ENCODE results near the gene OR52E4. TPM values are rescaled to one million over a fixed set of nuclear protein-coding genes. Genes with fewer than 3 reads are reported as not detected.

Gene OR52E4
- total RNA-seq, 1 experiment from 2014 or later: not detected

DNA sequence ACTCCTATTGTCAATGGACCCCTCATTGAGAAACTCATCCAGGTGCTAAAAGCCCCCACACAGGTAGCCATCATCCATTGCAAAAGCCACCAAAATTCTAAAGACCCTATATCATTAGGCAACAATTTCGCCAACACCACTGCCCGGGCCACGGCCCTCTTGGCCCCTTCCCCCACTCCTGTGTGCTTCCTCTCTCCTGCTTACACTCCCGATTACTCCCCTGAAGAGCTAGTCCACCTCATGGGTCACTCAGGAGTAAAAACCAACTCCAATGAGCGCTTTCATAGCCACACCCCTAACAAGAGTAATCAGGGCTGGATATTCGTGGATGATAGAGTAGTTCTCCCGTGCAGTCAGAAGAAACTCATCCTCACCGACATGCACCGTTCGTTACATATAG, 52.7 kb downstream of the OR52E4 start:
- no peaks in the 10 kb centered on the region for H4K20me1 ChIP-seq (ENCODE audit: low read length)
- H3K9ac ChIP-seq (ENCODE audit: low read length): no peak overlapping the region
- no peaks in the 10 kb centered on the region for H3K4me1 ChIP-seq (ENCODE audit: insufficient read depth, low read length)
- TF ChIP-seq EZH2phosphoT487 (IDR thresholded peaks at IDR 0.05; ENCODE audit: borderline replicate concordance, low read length): no peak
- TF ChIP-seq, protein P1, sequence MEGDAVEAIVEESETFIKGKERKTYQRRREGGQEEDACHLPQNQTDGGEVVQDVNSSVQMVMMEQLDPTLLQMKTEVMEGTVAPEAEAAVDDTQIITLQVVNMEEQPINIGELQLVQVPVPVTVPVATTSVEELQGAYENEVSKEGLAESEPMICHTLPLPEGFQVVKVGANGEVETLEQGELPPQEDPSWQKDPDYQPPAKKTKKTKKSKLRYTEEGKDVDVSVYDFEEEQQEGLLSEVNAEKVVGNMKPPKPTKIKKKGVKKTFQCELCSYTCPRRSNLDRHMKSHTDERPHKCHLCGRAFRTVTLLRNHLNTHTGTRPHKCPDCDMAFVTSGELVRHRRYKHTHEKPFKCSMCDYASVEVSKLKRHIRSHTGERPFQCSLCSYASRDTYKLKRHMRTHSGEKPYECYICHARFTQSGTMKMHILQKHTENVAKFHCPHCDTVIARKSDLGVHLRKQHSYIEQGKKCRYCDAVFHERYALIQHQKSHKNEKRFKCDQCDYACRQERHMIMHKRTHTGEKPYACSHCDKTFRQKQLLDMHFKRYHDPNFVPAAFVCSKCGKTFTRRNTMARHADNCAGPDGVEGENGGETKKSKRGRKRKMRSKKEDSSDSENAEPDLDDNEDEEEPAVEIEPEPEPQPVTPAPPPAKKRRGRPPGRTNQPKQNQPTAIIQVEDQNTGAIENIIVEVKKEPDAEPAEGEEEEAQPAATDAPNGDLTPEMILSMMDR (conservative IDR thresholded peaks at IDR 0.05; ENCODE audit: low read depth, low read length): no peak
- TF ChIP-seq EZH2 (IDR thresholded peaks at IDR 0.05; ENCODE audit: low read length, unreplicated experiment): no peak
- H3K4me2 ChIP-seq (ENCODE audit: low read length): no peak overlapping the region
- intact Hi-C loops (cut with micrococcal nuclease): no loop called here
- CTCF ChIA-PET: no interaction called here
- H3K9me2 ChIP-seq (replicated peaks; ENCODE audit: low read length): no peaks in the 10 kb centered on the region
- H3K4me3 ChIP-seq (ENCODE audit: low read length): no peak overlapping the region
- ATAC-seq: no peak
- H3K27ac ChIP-seq (ENCODE audit: low read length): no peak overlapping the region
- no peaks in the 10 kb centered on the region for H3F3A ChIP-seq (ENCODE audit: low read length, unreplicated experiment)
- no peak for DNase-seq
- no peaks in the 10 kb centered on the region for H3K27me3 ChIP-seq (ENCODE audit: low read length)
- no TSS peak for BruUV-seq (replicated peaks)
- no peaks in the 10 kb centered on the region for H3K79me2 ChIP-seq (ENCODE audit: low read length)
- H3K9me3 ChIP-seq (ENCODE audit: low read length): no peaks in the 10 kb centered on the region
- no peak overlapping the region for H2AFZ ChIP-seq (ENCODE audit: low read length)
- POLR2A ChIA-PET (ENCODE audit: unreplicated experiment): no interaction called here
- no peaks in the 10 kb centered on the region for H3K36me3 ChIP-seq (ENCODE audit: low read depth, low read length)

Other genes starting within 250 kb of the OR52E4 start
- 16.1 and 18.6 TPM in 2 replicates for gene TRIM5, start 195.6 kb upstream of the OR52E4 start, total RNA-seq (2014; rRNA removed)
- not detected in 2 replicates for gene TRIM22, start 190.8 kb upstream of the OR52E4 start, total RNA-seq (2014; rRNA removed)
- not detected in 2 replicates for gene OR56B1, start 144.2 kb upstream of the OR52E4 start, total RNA-seq (2014; rRNA removed)
- not detected in 2 replicates for gene OR52N4, start 126.4 kb upstream of the OR52E4 start, total RNA-seq (2014; rRNA removed)
- not detected in 2 replicates for gene OR52N5, start 97.3 kb upstream of the OR52E4 start, total RNA-seq (2014; rRNA removed)
- not detected in 2 replicates for gene OR52N1, start 89.4 kb upstream of the OR52E4 start, total RNA-seq (2014; rRNA removed)
- not detected in 2 replicates for gene OR52N2, start 71.7 kb upstream of the OR52E4 start, total RNA-seq (2014; rRNA removed)
- not detected in 2 replicates for gene OR52E6, start 38.7 kb upstream of the OR52E4 start, total RNA-seq (2014; rRNA removed)
- gene OR52E8, start 22.9 kb upstream of the OR52E4 start, total RNA-seq (2014; rRNA removed): not detected in 2 replicates
- not detected in 2 replicates for gene OR52E5, start 12.6 kb downstream of the OR52E4 start, total RNA-seq (2014; rRNA removed)
- not detected in 2 replicates for gene OR56A3, start 61.6 kb downstream of the OR52E4 start, total RNA-seq (2014; rRNA removed)
- not detected in 2 replicates for gene OR56A5, start 87.9 kb downstream of the OR52E4 start, total RNA-seq (2014; rRNA removed)
- not detected in 2 replicates for gene OR52L1, start 106.4 kb downstream of the OR52E4 start, total RNA-seq (2014; rRNA removed)
- gene OR56A4, start 126.3 kb downstream of the OR52E4 start, total RNA-seq (2014; rRNA removed): not detected in 2 replicates
- gene OR56A1, start 150.1 kb downstream of the OR52E4 start, total RNA-seq (2014; rRNA removed): not detected in 2 replicates
- not detected in 2 replicates for gene OR56B4, start 227.1 kb downstream of the OR52E4 start, total RNA-seq (2014; rRNA removed)